ENCODE data around the gene RNLS.
"Not testable (repeated sequence)": the region's sequence is repeated elsewhere in the genome, so short reads cannot be mapped to it uniquely, and the experiment has no call there.

The RNLS gene

GRCh38 chr10:88523739-88524400 is 59.2 kb downstream of the RNLS start:
- DNase-seq (ENCODE audit: low spot score), result no peak

- DNase-seq (ENCODE audit: low spot score), result no peak
Observed at GRCh38 chr10:88522715-88523114, 60.4 kb downstream of the RNLS start.

GRCh38 chr10:88521791-88522190 is 61.3 kb downstream of the RNLS start:
- DNase-seq (ENCODE audit: low spot score), result no peak

- no peak for DNase-seq (ENCODE audit: low spot score)
Observed at GRCh38 chr10:88515235-88515634, 67.9 kb downstream of the RNLS start.

- no peak for DNase-seq (ENCODE audit: low spot score)
Observed at GRCh38 chr10:88512599-88512998, 70.5 kb downstream of the RNLS start.

- no peak for DNase-seq (ENCODE audit: low spot score)
Observed at GRCh38 chr10:88508796-88509195, 74.3 kb downstream of the RNLS start.

- no peak for DNase-seq (ENCODE audit: low spot score)
Observed at GRCh38 chr10:88507826-88508453, 75.2 kb downstream of the RNLS start.

- DNase-seq (ENCODE audit: low spot score), result no peak
Observed at GRCh38 chr10:88507404-88507803, 75.7 kb downstream of the RNLS start.

GRCh38 chr10:88505680-88506215 is 77.4 kb downstream of the RNLS start:
- DNase-seq (ENCODE audit: low spot score), result no peak

- DNase-seq (ENCODE audit: low spot score), result no peak
Observed at GRCh38 chr10:88505265-88505664, 77.9 kb downstream of the RNLS start.

GRCh38 chr10:88500656-88501055 is 82.5 kb downstream of the RNLS start:
- DNase-seq (ENCODE audit: low spot score), result no peak

- DNase-seq (ENCODE audit: low spot score), result peak; percentile 41
Observed at GRCh38 chr10:88499569-88500470, 83.3 kb downstream of the RNLS start.

GRCh38 chr10:88497913-88498312 is 85.2 kb downstream of the RNLS start:
- DNase-seq (ENCODE audit: low spot score), result no peak

- no peak for DNase-seq (ENCODE audit: low spot score)
Observed at GRCh38 chr10:88494537-88494936, 88.6 kb downstream of the RNLS start.

- DNase-seq (ENCODE audit: low spot score), result peak; percentile 18
Observed at GRCh38 chr10:88493691-88494483, 89.2 kb downstream of the RNLS start.

- DNase-seq (ENCODE audit: low spot score), result no peak
Observed at GRCh38 chr10:88491314-88491713, 91.8 kb downstream of the RNLS start.

- no peak for DNase-seq (ENCODE audit: low spot score)
Observed at GRCh38 chr10:88490231-88490980, 92.7 kb downstream of the RNLS start.

GRCh38 chr10:88489107-88489506 is 94.0 kb downstream of the RNLS start:
- DNase-seq (ENCODE audit: low spot score), result no peak

- DNase-seq (ENCODE audit: low spot score), result not testable (repeated sequence)
Observed at GRCh38 chr10:88486816-88487215, 96.3 kb downstream of the RNLS start.

GRCh38 chr10:88482220-88482619 is 100.9 kb downstream of the RNLS start:
- no peak for DNase-seq (ENCODE audit: low spot score)

- DNase-seq (ENCODE audit: low spot score), result no peak
Observed at GRCh38 chr10:88478256-88478655, 104.9 kb downstream of the RNLS start.

All from GM03348 (cell line).